Mucosa of rectum (tissue), 2 donors: ENCODE data around the gene CGB2.
"Not testable (repeated sequence)": the region's sequence is repeated elsewhere in the genome, so short reads cannot be mapped to it uniquely, and the experiment has no call there.

Source experiments
- H3K27ac ChIP-seq, 2 donors: one replicate each; pipeline ENCODE4 v1.7.0; 2013; ENCODE audit warnings: inconsistent platforms in 2 of 2, low read depth in 2 of 2, low read length in 2 of 2
- H3K27me3 ChIP-seq, 2 donors: one replicate each; pipeline ENCODE4 v1.7.0; 2013; ENCODE audit warnings: low read length in 2 of 2; ENCODE audit not compliant: control insufficient read depth in 2 of 2, insufficient read depth in 2 of 2
- H3K36me3 ChIP-seq, 2 donors: one replicate each; pipeline ENCODE4 v1.7.0; 2013; ENCODE audit warnings: low read length in 2 of 2; ENCODE audit not compliant: control insufficient read depth in 2 of 2, insufficient read depth in 2 of 2
- H3K4me1 ChIP-seq, 2 donors: one replicate each; pipeline ENCODE4 v1.7.0; 2013; ENCODE audit warnings: low read length in 2 of 2, mild to moderate bottlenecking in 1 of 2; ENCODE audit not compliant: control insufficient read depth in 2 of 2, insufficient read depth in 2 of 2
- H3K4me3 ChIP-seq, 2 donors: one replicate each; pipeline ENCODE4 v1.7.0; 2013; ENCODE audit warnings: low read length in 2 of 2
- H3K9ac ChIP-seq, 2 donors: one replicate each; pipeline ENCODE4 v1.7.0; 2013; ENCODE audit warnings: low read length in 2 of 2, low read depth in 1 of 2, mild to moderate bottlenecking in 1 of 2
- H3K9me3 ChIP-seq, 2 donors: one replicate each; pipeline ENCODE4 v1.7.0; 2013; ENCODE audit warnings: low read length in 2 of 2; ENCODE audit not compliant: control insufficient read depth in 2 of 2
- donor health status: healthy.
- donor health status: Normal muscosa, but diverticular disease.

CGB2 gene

GRCh38 chr19:49056101-49056901, 24.6 kb downstream of the CGB2 start:
- Histone ChIP-seq H3K9me3 (no peaks in the 10 kb centered on the region), H3K9ac (peak overlapping the region in 1 of 2 donors; percentile 19), H3K4me3 (peak overlapping the region; percentile 59 to 65), H3K36me3 (no peaks in the 10 kb centered on the region), H3K27me3 (peaks cover 18 to 24% of the 10 kb centered on the region in 2 donors), H3K4me1 (peaks cover 11 to 20% of the 10 kb centered on the region in 2 donors), H3K27ac (no peak overlapping the region)

DNA sequence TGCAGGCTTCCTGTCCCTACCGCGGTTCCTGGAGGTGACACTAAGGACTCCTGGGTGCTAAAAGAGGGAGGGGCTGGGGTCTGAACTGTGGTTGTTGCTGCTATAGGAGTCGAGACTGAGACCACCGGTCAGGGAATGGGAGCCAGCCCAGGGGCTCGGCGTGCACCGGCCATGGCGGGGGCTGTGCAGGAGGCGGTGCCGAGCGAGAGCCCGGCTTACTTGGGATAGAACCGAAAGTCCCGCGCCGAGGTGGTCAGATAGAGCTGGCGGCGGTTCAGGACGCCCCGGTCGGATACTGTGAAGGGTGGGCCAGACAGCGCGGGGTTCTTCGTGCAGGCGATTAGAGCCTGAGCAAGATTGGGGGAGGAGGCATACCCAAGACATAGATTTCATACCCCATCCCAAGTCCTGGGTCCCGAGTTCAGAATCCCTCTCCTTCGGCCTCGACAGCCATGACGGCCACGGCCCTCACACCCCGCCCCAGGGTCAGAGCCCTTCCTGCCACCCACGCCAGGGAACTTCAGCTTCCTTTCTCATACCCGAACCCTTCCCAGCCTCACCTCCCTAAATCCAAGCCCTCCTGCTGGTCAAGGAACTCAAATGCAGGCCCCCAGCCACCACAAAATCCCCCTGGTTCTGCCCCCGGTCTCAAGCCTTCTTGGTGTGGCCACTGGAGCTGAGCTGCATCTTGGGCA, 25.4 kb downstream of the CGB2 start:
- not testable (repeated sequence) for H3K27ac ChIP-seq, H3K36me3 ChIP-seq, H3K9me3 ChIP-seq
- Histone ChIP-seq H3K27me3 (peaks cover 18 to 24% of the 10 kb centered on the region in 2 donors), H3K4me1 (peaks cover 11 to 20% of the 10 kb centered on the region in 2 donors), H3K4me3 (peak overlapping the region; percentile 59 to 65), H3K9ac (peak overlapping the region in 1 of 2 donors; percentile 19)

- H3K9ac ChIP-seq = peak within 1 kb of the TSS in 1 of 2 donors; percentile 19
- H3K27ac ChIP-seq = no peak within 1 kb of the TSS
- peak within 1 kb of the TSS; percentile 59 to 65 for H3K4me3 ChIP-seq
- no peaks in the 10 kb centered on the region for H3K36me3 ChIP-seq
- peaks cover 11 to 20% of the 10 kb centered on the region in 2 donors for H3K4me1 ChIP-seq
- H3K27me3 ChIP-seq = peaks cover 18 to 24% of the 10 kb centered on the region in 2 donors
- no peaks in the 10 kb centered on the region for H3K9me3 ChIP-seq
These were observed 26.0 kb downstream of the CGB2 start, which contains the start of gene CGB7 for GRCh38 chr19:49057636-49058234. TSS of gene CGB7 (minus strand) at chr19:49057749. CDS start at chr19:49055375, 2,374 bp downstream.

GRCh38 chr19:49058562-49058961, 26.9 kb downstream of the CGB2 start:
- no peaks in the 10 kb centered on the region for H3K9me3 ChIP-seq
- H3K4me3 ChIP-seq = no peak overlapping the region
- H3K27ac ChIP-seq = no peak overlapping the region
- no peak overlapping the region for H3K9ac ChIP-seq
- no peaks in the 10 kb centered on the region for H3K36me3 ChIP-seq
- peaks cover 11 to 20% of the 10 kb centered on the region in 2 donors for H3K4me1 ChIP-seq
- peaks cover 18 to 24% of the 10 kb centered on the region in 2 donors for H3K27me3 ChIP-seq

GRCh38 chr19:49059053-49059452, 27.4 kb downstream of the CGB2 start:
- H3K4me1 ChIP-seq = peaks cover 11 to 20% of the 10 kb centered on the region in 2 donors
- H3K36me3 ChIP-seq = no peaks in the 10 kb centered on the region
- peaks cover 18 to 27% of the 10 kb centered on the region in 2 donors for H3K27me3 ChIP-seq
- no peaks in the 10 kb centered on the region for H3K9me3 ChIP-seq
- no peak overlapping the region for H3K27ac ChIP-seq
- H3K9ac ChIP-seq = no peak overlapping the region
- no peak overlapping the region for H3K4me3 ChIP-seq

DNA sequence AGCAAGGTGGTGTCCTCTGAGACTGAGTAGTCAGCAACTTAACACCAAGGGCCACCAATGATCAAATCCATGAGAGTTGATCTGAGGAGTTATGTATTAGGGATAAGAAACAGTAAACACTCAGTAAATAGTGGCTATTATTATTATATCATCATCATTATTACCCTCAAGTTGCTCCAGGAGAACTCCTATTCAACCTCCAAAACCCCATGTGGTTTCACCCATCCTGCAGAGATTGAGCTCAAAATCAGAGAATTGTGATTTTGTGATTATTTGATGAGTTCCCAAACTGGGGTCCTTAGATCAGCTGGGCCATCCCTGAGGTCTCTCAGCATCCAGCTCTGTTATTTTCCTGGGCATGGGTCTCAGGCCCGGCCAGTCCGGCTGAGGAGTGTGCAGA, 29.3 kb downstream of the CGB2 start:
- H3K36me3 ChIP-seq = no peaks in the 10 kb centered on the region
- no peaks in the 10 kb centered on the region for H3K9me3 ChIP-seq
- peaks cover 27 to 40% of the 10 kb centered on the region in 2 donors for H3K27me3 ChIP-seq
- no peak overlapping the region for H3K9ac ChIP-seq
- H3K4me3 ChIP-seq = no peak overlapping the region
- peaks cover 10 to 19% of the 10 kb centered on the region in 2 donors for H3K4me1 ChIP-seq
- no peak overlapping the region for H3K27ac ChIP-seq

- Histone ChIP-seq H3K9me3 (no peaks in the 10 kb centered on the region), H3K27me3 (peaks cover 30 to 41% of the 10 kb centered on the region in 2 donors), H3K4me3 (no peak overlapping the region)
These were observed 29.8 kb downstream of the CGB2 start for GRCh38 chr19:49061445-49061844.

DNA sequence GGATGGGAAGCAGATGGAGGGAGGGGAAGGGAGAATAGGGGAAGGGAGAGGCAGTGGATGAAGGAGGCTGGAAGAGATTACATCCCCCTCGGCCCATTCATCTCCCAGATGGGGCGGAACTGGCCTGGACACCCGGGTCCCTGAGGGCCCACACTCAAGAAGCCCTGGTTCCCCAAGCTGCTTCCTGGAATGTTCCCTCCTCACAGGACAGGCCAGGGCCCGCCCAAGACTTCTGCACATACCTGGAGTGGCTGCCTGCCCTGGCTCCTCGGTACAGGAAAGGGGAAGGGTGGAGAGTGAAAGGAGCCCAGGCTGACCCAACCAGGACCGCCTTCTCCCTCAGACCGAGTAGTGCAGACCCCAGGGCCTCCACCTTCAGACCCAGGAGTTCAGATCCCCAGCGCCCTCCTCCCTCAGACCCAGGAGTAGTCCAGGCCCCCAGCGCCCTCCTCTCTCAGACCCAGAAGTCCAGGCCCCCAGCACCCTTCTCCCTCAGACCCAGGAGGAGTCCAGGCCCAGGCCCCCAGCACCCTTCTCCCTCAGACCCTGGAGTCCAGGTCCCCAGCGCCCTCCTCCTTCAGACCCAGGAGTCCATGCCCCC, 32.4 kb downstream of the CGB2 start:
- H3K27ac ChIP-seq = no peak overlapping the region

More at GRCh38 chr19:49061445-49061844, 29.8 kb downstream of the CGB2 start:
- Histone ChIP-seq H3K27ac (no peak overlapping the region), H3K9ac (no peak overlapping the region), H3K36me3 (no peaks in the 10 kb centered on the region), H3K4me1 (peaks cover 5 to 14% of the 10 kb centered on the region in 2 donors)

GRCh38 chr19:49064768-49065611, 33.3 kb downstream of the CGB2 start, which contains the start of gene NTF4:
TSS of gene NTF4 (minus strand) at chr19:49064818. CDS start at chr19:49061997, 2,821 bp downstream.
- no peak within 1 kb of the TSS for H3K9ac ChIP-seq
- no peaks in the 10 kb centered on the region for H3K36me3 ChIP-seq
- no peak within 1 kb of the TSS for H3K27ac ChIP-seq
- no peak within 1 kb of the TSS for H3K4me3 ChIP-seq
- peaks cover 26 to 40% of the 10 kb centered on the region in 2 donors for H3K27me3 ChIP-seq
- H3K9me3 ChIP-seq = no peaks in the 10 kb centered on the region
- H3K4me1 ChIP-seq = no peaks in the 10 kb centered on the region

More for the DNA sequence above, 32.4 kb downstream of the CGB2 start:
- Histone ChIP-seq H3K36me3 (no peaks in the 10 kb centered on the region), H3K4me1 (no peaks in the 10 kb centered on the region), H3K4me3 (no peak overlapping the region), H3K9ac (no peak overlapping the region), H3K27me3 (peaks cover 26 to 45% of the 10 kb centered on the region in 2 donors), H3K9me3 (no peaks in the 10 kb centered on the region)
